ENCODE measurements around the gene ZFP64. TPM values are rescaled to one million over a fixed set of nuclear protein-coding genes. Genes with fewer than 3 reads are reported as not detected.

ZFP64 gene
- total RNA-seq, 1 experiment from 2014 or later, result 25.6 TPM

GRCh38 chr20:52191916-52192718, 538 bp upstream of the ZFP64 start:
- Mint-ChIP-seq H3K27me3 (ENCODE audit: unreplicated experiment) (no peaks in the 10 kb centered on the region), H3K36me3 (ENCODE audit: insufficient read depth, unreplicated experiment) (peaks cover 32% of the 10 kb centered on the region), H3K9me3 (ENCODE audit: low read depth, unreplicated experiment) (no peaks in the 10 kb centered on the region), H3K27ac (ENCODE audit: unreplicated experiment) (peak overlapping the region; percentile 84), H3K4me3 (ENCODE audit: low read depth, unreplicated experiment) (peak overlapping the region; percentile 97), H3K4me1 (ENCODE audit: low read depth, unreplicated experiment) (peaks cover 11% of the 10 kb centered on the region)
- BruUV-seq (replicated peaks), result no TSS peak
- CTCF ChIA-PET, result interaction anchor here (0.6 to 1.1 kb wide), 6 partner anchors 11 to 86 kb away, joined by 3 to 5 read pairs (median 4); no protein-coding TSS in a partner anchor
- peak; percentile 65 for DNase-seq
- TF ChIP-seq, protein P1, sequence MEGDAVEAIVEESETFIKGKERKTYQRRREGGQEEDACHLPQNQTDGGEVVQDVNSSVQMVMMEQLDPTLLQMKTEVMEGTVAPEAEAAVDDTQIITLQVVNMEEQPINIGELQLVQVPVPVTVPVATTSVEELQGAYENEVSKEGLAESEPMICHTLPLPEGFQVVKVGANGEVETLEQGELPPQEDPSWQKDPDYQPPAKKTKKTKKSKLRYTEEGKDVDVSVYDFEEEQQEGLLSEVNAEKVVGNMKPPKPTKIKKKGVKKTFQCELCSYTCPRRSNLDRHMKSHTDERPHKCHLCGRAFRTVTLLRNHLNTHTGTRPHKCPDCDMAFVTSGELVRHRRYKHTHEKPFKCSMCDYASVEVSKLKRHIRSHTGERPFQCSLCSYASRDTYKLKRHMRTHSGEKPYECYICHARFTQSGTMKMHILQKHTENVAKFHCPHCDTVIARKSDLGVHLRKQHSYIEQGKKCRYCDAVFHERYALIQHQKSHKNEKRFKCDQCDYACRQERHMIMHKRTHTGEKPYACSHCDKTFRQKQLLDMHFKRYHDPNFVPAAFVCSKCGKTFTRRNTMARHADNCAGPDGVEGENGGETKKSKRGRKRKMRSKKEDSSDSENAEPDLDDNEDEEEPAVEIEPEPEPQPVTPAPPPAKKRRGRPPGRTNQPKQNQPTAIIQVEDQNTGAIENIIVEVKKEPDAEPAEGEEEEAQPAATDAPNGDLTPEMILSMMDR (IDR thresholded peaks at IDR 0.05; ENCODE audit: unreplicated experiment), result no peak
- intact Hi-C loops (cut with micrococcal nuclease; ENCODE audit: unreplicated experiment), result loop anchor here (2.0 kb wide), 1 partner anchor 39 kb away; no protein-coding TSS in a partner anchor

- CTCF ChIA-PET, result interaction anchor here (0.7 to 0.9 kb wide), 4 partner anchors 40 to 185 kb away, joined by 3 to 4 read pairs (median 4); no protein-coding TSS in a partner anchor
- no peaks in the 10 kb centered on the region for H3K27me3 Mint-ChIP-seq (ENCODE audit: unreplicated experiment)
- no TSS peak for BruUV-seq (replicated peaks)
- H3K4me3 Mint-ChIP-seq (ENCODE audit: low read depth, unreplicated experiment), result peak overlapping the region; percentile 97
- H3K4me1 Mint-ChIP-seq (ENCODE audit: low read depth, unreplicated experiment), result peaks cover 11% of the 10 kb centered on the region
- peak; percentile 61 for DNase-seq
- no peaks in the 10 kb centered on the region for H3K9me3 Mint-ChIP-seq (ENCODE audit: low read depth, unreplicated experiment)
- peak overlapping the region; percentile 84 for H3K27ac Mint-ChIP-seq (ENCODE audit: unreplicated experiment)
- intact Hi-C loops (cut with micrococcal nuclease; ENCODE audit: unreplicated experiment), result no loop called here
- TF ChIP-seq, protein P1 (IDR thresholded peaks at IDR 0.05; ENCODE audit: unreplicated experiment), result no peak
- peaks cover 46% of the 10 kb centered on the region for H3K36me3 Mint-ChIP-seq (ENCODE audit: insufficient read depth, unreplicated experiment)
These were observed 995 bp downstream of the ZFP64 start for GRCh38 chr20:52190437-52191131.

DNA sequence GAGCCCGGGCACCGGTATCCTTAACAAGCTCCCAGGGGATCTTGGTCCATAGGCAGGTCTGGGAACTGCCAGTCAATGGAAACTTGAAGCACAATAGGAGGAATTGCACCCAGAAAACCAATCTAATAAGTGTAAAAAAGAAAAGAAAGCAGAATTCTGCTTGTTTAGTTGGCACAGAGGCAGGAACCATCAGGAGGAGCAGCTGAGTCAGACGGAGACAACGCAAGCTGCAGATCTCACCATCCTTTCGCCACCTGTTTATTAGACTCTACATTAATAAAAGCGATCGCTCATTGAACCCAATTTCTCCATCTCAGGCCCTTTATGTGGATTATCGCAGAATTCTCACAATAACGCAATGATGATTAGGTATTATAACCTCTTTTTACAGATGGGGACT, 9.8 kb downstream of the ZFP64 start:
- Mint-ChIP-seq H3K4me3 (ENCODE audit: low read depth, unreplicated experiment) (no peak overlapping the region), H3K27ac (ENCODE audit: unreplicated experiment) (no peak overlapping the region), H3K27me3 (ENCODE audit: unreplicated experiment) (no peaks in the 10 kb centered on the region), H3K4me1 (ENCODE audit: low read depth, unreplicated experiment) (no peaks in the 10 kb centered on the region), H3K9me3 (ENCODE audit: low read depth, unreplicated experiment) (no peaks in the 10 kb centered on the region), H3K36me3 (ENCODE audit: insufficient read depth, unreplicated experiment) (peaks cover 24% of the 10 kb centered on the region)
- TF ChIP-seq, protein P1 (IDR thresholded peaks at IDR 0.05; ENCODE audit: unreplicated experiment), result no peak
- BruUV-seq (replicated peaks), result no TSS peak
- intact Hi-C loops (cut with micrococcal nuclease; ENCODE audit: unreplicated experiment), result no loop called here
- no peak for DNase-seq
- CTCF ChIA-PET, result interaction anchor here (1.0 kb wide), 1 partner anchor 10 kb away, joined by 4 read pairs; the partner anchor contains the start of gene ZFP64

DNA sequence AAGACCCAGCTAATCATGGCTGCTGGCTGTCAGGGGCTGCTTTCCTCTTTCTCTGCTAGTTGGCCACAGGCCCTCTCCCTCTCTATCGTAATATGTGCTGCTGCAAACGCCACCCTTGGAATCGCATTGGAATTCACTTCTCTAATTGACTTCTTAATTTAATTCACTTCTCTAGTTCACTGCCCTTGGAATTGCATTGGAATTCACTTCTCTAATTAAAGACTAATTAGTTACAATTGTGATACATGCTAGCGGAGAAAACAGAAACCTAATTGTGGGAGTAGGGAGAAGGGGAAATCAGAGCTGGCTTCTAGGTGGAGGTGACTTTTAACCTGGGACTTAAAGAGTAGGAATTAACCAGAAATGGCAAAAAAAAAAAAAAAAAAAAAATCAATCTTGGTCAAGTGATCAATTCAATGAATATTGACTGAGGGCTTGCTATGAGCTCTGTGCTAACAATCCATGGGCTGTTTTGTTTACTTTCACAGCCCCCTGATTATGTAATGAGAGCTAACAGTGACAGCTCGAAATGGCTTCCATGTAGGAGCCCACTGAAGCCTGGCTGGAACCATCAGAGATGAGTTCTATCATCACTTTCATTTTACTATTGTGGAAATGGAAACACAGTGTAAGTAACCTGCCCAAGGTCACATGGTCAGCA, 11.3 kb downstream of the ZFP64 start:
- DNase-seq, result no peak
- no peak overlapping the region for H3K4me3 Mint-ChIP-seq (ENCODE audit: low read depth, unreplicated experiment)
- CTCF ChIA-PET, result no interaction called here
- peaks cover 10% of the 10 kb centered on the region for H3K36me3 Mint-ChIP-seq (ENCODE audit: insufficient read depth, unreplicated experiment)
- no peak overlapping the region for H3K27ac Mint-ChIP-seq (ENCODE audit: unreplicated experiment)
- TF ChIP-seq, protein P1 (IDR thresholded peaks at IDR 0.05; ENCODE audit: unreplicated experiment), result no peak
- no TSS peak for BruUV-seq (replicated peaks)
- H3K27me3 Mint-ChIP-seq (ENCODE audit: unreplicated experiment), result no peaks in the 10 kb centered on the region
- intact Hi-C loops (cut with micrococcal nuclease; ENCODE audit: unreplicated experiment), result no loop called here
- H3K4me1 Mint-ChIP-seq (ENCODE audit: low read depth, unreplicated experiment), result no peaks in the 10 kb centered on the region
- no peaks in the 10 kb centered on the region for H3K9me3 Mint-ChIP-seq (ENCODE audit: low read depth, unreplicated experiment)
